COR-L47 (cell line): Measurements from ENCODE around the gene HSPG2.
"Not testable (repeated sequence)": the region's sequence is repeated elsewhere in the genome, so short reads cannot be mapped to it uniquely, and the experiment has no call there.

Experiments
- DNase-seq: peaks from one replicate; lab custom pipeline; 2025; lab: John Stamatoyannopoulos, UW

Gene HSPG2

DNA sequence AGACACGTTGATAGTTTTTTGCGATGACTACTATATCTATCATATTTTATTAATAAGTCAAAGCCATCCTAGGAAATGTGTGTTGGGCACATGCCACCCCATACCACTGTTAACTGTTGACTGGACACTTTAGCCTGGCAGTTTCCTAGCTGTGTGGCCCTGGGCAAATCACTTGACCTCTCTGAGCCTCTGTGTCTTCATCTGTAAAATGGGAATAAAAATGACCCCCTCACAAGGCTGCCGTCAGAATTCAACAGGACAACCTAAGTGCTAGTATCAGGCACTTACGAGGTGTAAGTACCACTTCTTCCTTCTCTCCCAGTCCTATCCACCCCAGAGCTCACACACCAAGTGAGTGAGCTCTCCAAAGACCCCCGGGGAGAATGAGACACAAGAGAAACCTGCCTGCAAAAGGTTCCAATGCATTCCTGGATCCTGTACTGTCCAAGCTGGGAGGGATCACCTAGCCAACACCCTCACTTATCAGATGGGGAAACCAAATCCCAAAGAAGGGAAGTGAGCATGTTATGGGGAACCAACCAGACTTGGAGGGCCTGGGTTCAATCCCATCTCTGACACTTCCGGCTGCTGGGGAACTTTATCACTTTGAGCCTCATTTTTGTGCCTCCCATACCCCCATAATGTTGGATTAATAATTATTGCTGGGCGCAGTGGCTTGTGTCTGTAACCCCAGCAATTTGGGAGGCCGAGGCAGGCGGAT, 24.9 kb downstream of the HSPG2 start:
- DNase-seq, result no peak

DNA sequence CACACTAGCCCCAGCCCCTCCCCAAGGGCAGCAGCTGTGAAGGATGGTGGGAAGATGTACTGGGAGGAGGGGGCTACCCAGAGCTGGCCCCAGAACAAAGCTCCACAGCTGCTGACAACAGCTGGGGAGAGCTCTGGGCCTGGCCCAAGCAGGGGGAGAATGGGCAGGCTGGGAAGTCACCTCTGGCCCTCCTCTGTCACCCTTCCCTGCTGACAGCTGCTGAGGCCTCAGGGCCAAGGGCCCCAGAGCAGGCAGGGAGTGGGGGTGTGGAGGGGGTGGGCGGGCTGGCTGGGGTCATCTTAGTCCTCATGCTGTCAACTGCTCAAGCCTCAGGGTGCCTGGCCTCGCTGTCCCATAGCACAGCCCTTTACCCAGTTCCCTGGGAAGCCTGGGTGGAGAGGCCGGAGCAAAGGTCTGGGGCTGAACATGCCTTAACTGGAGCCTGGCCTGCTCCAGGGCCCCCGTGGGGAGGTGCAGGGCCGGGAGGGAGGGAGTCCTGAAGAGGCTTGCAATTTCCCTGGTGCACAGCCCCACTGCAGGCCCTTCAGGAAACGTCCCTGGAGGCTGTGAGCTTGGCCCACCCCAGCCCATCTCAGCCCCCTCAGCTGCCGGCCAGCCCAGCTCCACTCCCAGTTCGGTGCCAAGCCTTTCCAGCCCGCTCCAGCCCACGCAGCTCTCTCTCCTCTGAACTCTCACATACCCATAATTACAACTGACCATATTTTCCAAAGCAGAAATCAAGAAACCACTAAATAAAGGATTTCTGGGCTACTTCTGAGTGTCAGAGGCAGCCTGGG, 25.7 kb downstream of the HSPG2 start:
- no peak for DNase-seq

DNA sequence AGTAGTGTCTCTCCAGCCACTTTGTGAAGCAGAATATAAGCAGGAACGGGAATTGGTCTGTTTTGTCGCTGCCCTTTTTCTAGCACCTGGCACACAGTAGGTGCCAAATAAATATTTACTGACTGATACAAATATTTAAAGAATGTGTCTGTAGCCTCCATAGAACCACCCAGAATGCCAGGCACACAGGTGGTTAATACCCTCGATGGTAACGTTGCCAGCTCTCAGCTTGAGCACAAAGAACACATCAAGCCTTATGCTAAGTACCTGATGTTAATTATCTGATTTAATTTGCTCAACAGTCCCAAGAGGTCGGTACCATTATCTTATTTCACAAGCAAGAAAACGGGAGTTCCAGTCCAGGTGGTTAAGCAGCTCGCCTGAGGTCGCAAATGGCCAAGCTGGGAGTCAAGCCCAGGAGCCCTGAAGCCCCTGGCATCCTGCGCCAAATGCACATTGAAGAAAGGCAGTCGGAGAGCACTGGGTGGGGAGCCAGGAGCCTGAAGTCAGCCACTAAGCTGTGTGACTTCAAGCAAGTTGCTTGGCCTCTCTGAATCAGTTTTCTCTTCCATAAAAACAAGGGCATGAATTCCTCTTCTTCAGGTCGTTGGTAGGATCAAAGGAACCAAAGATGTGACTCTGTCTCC, 26.4 kb downstream of the HSPG2 start:
- DNase-seq, result no peak

DNA sequence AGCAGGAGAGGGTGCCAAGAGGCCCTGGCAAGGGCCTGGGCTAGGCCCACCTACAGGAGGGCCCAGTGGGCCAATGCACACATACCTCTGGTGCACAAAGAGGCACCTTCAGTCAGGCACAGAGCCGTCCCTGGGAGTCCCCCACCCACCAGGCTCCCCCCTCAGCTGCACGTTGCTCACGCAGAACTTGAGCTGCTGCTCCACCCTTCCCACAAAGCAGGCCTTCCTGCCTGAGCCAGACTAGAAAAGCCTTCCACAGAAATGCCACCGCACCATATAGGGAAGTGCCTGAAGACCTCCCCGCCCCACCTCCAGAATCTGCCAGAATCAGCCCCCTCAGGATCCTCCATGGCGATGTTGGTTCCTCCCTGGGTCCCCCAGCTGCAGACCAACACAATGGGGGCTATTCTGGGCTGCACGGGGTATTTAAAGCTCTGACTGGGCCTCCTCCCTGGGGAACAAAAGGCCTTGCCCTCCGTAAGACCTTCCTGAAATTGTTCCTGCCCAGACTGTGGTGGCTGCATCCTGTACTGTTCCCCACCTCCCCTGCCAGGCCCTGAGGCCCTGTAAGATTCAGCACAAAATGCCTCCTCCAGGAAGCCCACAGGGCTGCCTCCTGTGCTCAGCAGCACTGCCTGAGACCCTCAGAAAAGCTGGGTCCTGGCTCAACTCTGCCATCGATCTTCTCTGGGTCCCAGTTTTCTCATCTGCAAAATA, 27.2 kb downstream of the HSPG2 start:
- no peak for DNase-seq

DNA sequence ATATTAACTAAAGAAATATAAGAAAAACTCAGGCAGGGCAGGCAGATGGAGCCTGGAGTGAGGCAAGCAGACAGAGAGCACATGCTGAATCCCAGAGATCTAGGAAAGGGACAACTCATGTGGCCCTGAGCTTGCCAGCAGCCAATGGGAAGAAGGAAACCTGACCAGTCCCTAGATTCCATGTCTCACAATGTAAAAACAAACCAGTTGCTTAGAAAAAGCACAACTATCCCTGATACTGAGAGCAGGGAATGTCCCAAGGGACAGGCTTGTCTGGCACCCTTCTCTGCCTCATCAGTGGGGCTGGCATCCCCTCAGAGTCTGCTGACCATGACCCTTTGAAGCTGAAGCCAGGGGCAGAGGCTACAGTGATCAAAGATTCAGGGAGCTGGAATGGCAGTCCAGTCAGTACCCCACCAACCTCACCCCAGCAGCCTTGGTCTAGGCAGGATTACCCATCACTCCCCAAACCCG, 27.8 kb downstream of the HSPG2 start:
- DNase-seq, result no peak

DNA sequence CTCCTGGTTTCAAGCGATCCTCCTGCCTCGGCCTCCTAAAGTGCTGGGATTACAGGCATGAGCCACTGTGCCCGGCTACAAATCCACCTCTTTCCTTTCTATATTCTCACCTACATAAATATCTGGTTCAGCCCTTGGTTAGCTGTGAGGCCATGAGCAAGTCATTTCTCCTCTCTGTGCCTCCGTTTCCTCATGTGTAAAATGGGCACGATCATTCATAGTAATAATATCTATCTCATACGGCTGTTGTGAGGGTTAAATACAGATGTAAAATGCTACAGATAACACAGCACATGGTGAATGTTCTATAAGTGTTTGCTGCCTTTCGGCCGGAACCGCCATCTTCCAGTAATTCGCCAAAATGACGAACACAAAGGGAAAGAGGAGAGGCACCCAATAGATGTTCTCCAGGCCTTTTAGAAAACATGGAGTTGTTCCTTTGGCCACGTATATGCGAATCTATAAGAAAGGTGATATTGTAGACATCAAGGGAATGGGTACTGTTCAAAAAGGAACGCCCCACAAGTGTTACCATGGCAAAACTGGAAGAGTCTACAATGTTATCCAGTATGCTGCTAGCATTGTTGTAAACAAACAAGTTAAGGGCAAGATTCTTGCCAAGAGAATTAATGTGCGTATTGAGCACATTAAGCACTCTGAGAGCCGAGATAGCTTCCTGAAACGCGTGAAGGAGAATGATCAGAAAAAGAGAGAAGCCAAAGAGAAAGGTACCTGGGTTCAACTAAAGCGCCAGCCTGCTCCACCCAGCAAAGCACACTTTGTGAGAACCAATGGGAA, 29.2 kb downstream of the HSPG2 start:
- DNase-seq, result not testable (repeated sequence)

- no peak for DNase-seq
Measured at GRCh38 chr1:21907079-21907418, 30.1 kb downstream of the HSPG2 start.

DNA sequence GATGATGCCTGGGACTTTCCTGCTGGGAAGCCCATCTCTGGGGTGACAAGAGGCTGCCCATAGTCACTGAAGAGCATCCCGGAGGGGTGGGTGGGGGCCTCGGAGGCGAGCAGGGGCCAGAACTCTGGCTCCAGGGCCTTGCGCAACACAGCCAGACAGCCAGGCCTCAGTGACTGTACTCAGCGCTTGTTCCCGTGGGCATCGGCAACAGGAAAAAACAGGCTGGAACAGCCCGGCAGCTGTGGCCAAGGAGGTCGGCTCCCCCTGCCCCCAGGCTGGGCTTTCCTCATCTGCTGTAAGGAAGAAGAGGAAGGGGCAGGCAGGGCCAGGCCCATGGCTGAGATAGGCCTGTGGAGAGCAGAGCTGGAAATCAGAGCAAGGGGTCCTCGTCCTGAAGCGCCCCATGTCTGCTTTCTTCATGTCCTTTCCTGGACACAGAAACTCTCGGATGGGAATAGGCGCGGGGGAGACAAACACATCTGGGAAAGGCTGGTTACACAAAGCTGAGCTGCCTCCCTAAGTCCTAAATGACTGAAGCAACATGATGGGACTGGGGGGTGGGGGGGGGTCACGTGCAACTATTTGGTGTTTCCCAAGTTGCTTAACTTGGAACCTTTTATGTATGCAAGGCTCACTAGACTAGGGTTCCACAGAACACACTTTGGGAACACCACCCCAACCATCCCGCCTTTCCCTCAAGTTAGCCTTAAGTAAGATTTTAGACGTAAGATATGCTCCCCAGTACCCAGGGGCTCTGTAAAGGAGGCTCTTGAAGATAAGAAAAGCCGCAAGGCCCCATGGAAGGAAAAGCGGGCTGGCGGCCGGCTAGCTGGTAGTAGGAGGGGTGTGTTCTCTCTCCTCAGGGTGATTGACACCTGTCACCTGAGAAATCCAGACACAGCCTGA, 30.7 kb downstream of the HSPG2 start:
- no peak for DNase-seq

DNA sequence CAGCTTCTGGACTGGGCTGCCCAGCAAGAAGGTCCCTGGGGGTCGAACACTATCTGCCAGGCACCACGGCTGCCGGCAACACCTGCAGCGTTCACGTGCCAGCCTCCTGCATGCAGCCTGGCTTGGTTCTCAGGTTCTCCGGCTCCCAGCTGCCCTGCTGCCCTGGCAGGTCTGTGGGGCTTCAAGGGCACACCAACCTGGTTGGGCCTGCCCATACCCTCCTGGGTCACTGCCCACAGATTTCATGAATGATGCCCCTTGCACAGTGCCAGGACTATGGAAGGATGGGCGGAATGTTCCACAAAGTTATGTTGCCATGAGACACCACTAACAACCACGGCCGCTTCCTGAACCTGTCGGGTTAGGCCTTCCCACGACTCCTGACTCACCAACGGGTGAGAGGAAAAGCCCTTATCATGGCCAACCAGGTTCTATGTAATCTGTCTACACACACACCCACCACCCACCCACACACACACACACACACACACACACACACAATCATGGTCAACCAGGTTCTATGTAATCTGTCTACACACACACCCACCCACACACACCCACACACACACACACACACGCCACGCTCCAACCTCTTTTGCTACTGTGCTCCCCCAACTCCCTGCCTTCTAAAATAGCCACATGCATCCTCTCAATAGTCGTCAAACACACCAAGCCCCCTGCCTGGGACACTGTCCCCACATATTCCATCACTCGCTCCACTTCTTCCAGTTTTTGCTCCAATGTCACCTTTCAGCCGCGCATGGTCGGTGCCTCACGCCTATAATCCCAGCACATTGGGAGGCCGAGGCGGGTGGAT, 32.2 kb downstream of the HSPG2 start:
- no peak for DNase-seq

GRCh38 chr1:21904454-21904703, 32.7 kb downstream of the HSPG2 start:
- DNase-seq, result no peak

DNA sequence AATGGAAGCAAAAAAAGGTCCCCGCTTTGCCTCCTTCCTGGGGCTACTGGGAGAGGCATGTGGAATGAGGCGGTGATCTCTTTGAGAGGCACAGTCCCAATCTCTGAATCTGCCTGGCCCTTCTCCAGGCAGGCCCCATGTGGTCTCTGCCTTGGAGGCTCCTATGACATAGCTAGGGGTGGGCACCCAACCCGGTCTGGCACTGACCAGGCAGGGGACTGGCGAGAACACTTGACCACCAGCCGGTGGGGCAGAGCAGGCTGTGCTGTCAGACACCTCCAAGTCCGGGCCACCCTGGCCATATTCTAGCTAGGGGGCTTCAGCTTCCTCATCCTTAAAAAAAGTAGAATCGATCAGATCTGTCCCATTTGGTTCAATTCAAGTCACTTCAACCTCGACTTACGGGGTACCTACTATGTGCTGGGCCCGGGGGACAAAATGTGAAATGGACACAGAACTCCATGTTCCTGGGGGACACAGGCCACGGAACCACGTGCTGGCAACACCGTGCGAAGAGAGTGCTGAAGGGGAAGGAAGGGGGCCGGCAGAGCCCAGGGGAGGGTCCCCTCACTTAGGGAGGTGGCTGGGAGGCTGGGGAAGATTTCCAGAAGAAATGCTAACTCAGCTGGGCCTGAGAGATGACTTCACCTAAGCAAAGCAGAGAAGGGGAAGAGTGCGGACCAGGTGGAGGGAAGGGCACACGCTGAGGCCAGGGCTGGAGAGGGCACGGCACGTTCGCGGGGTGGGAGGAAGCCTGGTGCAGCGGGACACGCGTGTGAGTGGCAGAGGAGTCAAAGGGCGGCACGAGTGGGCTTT, 33.3 kb downstream of the HSPG2 start:
- no peak for DNase-seq

- DNase-seq, result no peak
Measured at GRCh38 chr1:21902026-21903012, 34.8 kb downstream of the HSPG2 start.

- no peak for DNase-seq
Measured at GRCh38 chr1:21901473-21901847, 35.6 kb downstream of the HSPG2 start.

- no peak for DNase-seq
Measured at GRCh38 chr1:21900766-21901472, 36.2 kb downstream of the HSPG2 start.

GRCh38 chr1:21899987-21900386, 37.1 kb downstream of the HSPG2 start:
- no peak for DNase-seq

- DNase-seq, result no peak
Measured at GRCh38 chr1:21899267-21899810, 37.8 kb downstream of the HSPG2 start.
